Measurements from ENCODE around the gene HOXA7.

The HOXA7 gene

GRCh38 chr7:27116031-27116961, 40.2 kb downstream of the HOXA7 start:
- peak; percentile 74 for DNase-seq

- DNase-seq = no peak
Observed at GRCh38 chr7:27115221-27116026, 41.1 kb downstream of the HOXA7 start.

DNA sequence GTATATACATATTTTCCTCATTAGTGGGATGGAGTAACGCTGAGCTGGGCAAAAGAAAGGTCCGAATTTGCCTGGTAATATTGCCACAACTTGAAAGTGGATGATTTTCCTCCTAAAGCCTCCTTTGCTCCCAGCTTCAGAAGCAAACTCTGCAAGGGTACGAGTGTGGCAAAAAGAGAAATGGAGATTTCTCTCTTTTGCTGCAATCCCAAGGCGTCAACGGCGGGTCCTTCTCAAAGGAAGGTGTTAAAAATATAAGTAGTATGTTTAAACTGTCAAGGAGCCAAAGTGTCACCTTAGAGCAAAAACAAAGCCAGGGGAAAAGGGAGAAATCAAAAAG, 41.6 kb downstream of the HOXA7 start:
- DNase-seq = no peak

DNA sequence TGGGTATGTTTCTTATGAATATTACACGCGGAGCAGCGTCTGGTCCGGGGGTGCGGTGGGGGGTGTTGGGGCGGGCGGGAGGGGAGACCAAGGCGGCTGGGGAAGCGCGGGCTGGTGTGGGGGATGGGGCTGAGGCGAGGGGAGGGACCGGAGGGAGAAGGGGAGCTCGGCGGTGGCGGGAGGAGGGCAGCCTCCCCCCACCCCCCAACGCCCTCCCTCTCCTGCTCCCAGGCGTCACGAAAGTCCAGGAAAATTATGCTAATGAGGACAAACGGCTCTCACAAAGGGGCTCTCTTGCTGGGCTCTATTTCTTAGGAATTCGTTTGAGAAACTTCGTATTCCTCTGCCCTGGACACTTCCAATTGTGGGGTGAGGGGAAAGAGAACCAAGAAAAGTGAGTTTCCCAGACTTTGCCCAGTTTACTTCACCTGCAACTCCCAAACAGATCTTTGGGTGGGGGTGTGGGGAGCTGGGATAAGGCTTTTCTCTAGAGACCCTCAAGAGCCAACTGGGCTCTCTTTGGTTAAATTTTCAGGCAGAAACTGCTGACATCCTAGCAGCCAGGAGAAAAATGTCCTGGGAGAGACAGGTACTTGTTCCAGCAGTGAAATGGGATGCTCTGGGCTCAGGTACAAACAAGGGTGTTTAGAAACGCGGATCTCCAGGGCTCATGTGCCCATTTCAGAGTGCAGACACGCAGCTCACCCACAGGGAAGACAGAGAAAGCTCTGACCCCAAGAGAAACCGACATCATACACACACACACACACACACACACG, 42.3 kb downstream of the HOXA7 start:
- DNase-seq = no peak

GRCh38 chr7:27112955-27113949, 43.2 kb downstream of the HOXA7 start:
- no peak for DNase-seq

DNA sequence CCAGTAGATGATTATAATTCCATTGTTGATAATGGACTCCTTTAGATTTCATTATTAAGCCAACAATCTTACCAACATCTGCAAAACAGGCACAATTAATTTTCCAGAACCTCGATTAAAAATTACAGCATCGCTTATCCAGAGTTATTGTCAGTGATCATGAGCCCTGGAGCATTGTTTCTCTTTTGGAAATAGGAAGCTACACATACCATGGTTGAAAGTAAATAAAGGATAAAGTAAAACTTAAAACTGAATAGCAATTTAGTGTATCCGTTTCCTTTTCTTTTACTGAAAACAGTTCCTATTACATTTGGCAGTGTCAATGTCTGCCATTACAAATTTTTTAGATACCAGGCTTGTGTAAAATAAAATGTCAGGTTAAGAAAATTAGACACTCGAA, 44.1 kb downstream of the HOXA7 start:
- DNase-seq = no peak

GRCh38 chr7:27111751-27112277, 44.7 kb downstream of the HOXA7 start:
- DNase-seq = no peak

- DNase-seq = no peak
Observed at GRCh38 chr7:27111042-27111750, 45.3 kb downstream of the HOXA7 start.

GRCh38 chr7:27110186-27111031, 46.1 kb downstream of the HOXA7 start:
- DNase-seq = no peak

GRCh38 chr7:27109466-27110185, 46.8 kb downstream of the HOXA7 start:
- DNase-seq = no peak

DNA sequence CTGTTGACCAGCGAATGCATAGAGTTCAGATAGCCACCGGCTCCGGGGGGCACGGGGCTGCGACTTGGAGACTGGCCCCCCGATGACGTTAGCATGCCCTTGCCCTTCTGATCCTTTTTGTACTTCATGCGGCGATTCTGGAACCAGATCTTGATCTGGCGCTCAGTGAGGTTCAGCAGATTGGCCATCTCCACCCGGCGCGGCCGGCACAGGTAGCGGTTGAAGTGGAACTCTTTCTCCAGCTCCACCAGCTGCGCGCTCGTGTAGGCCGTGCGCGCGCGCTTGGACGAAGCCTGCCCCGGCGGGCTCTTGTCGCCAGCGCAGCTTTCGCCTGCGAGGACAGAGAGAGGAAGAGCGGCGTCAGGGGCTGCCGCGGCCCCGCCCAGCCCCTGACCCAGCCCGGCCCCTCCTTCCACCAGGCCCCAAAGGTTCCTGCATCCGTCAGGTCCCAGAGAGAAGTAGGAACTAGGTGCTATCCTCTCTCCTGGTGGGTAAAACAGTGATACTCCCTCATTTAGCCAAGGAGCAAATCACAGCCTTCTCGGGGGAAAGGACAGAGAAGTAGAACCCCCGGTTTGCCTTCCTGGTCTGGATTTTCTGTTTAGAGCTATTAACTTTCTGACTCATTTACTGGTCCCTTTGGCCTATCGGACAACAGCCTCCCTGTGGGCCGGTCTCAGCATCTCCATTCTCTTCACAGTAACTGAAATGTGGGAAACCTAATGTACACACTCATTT, 47.9 kb downstream of the HOXA7 start:
- no peak for DNase-seq

DNA sequence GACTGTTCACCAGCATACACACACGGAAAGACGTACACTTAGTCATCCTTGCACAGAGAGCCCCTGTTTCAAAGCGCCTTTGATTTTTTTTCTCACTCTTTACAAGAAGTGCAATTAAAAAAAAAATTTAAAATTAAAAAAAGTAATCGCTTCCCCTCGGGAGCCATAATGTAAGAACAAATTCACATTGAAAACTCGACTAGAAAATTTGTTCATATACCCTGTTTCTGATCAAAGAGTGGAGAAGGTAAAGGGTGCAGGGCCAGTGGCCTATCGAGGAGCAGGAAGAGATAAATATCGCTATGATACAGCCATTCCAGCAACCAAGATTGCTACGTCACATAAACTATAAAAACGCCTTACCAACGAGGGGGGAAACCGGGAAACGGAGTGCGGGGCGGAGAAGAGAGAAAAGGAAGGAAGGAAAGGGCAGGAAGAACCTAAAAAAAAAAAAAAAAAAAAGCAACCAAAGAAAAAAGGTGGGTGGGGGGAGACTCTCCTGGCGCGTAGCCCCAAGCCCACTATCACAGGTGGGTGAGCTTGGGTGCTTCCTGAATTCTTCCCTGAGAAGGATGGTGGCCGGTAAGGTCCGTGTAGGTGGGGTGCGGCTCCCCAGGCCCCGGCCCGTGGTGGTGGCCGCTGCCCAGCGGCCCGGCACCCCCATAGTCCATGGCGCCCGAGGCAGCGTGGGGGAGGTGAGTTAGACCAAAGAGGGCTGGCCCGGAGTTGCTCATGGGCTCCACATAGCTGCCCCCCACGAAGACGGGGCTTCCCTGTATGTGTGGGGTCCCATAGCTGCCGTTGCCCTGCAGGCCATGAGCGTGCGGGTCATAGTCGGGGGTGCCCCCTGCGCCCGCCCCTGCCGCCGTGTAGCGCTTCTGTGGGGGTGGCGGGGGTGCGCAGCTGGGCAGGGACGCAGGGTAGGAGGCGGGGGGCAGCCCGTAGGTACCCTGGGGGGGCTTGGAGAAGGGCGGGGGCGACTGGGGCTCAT, 48.8 kb downstream of the HOXA7 start:
- DNase-seq = no peak

GRCh38 chr7:27106901-27107240, 49.6 kb downstream of the HOXA7 start:
- DNase-seq = no peak

- DNase-seq = no peak
Observed at GRCh38 chr7:27106181-27106900, 50.1 kb downstream of the HOXA7 start.

DNA sequence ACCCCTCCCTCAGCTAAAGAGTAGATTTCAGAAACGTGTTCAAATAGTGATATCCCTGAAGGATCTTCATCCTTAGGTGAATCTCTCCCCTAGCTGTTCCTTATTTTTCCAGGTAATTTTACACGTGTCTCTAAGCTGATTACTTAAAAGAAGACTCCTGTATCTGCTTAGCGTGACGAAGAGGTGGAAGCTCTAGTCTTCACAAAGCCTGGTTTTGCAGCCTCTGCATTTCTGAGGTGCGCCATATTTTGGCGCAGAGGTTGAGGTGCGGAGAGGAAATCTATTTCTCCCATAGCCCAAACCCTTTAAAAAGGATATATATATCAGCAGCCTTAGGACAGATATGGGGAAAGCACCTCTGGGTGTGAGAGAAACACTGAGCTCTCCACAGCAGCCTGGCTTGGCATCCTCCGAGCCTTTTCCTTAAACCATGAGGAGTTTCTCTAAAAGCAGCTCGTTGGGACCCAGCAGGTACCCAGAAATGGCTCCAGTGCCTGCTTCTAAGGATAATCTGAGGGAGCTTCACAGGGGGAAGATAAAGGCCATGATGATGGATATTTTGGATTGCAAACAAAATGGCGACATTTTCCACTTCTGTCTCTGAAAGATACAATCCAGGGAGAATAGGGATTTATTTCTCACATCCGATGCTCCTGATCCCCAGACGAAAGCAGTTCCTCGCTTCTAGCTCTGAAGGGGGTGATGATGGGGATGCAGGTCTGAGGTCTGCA, 51.0 kb downstream of the HOXA7 start:
- DNase-seq = no peak

All from DMS79 (cell line).